ENCODE results near the gene ABHD2.
"Not testable (repeated sequence)": the region's sequence is repeated elsewhere in the genome, so short reads cannot be mapped to it uniquely, and the experiment has no call there.

The ABHD2 gene

GRCh38 chr15:89198934-89199333 lies 110.7 kb downstream of the ABHD2 start:
- DNase-seq = no peak

- DNase-seq = no peak
Measured at GRCh38 chr15:89199746-89200145, 111.5 kb downstream of the ABHD2 start.

- no peak for DNase-seq
Measured at GRCh38 chr15:89200182-89200581, 111.9 kb downstream of the ABHD2 start.

- no peak for DNase-seq
Measured at GRCh38 chr15:89201465-89202005, 113.3 kb downstream of the ABHD2 start.

GRCh38 chr15:89203705-89204273 lies 115.5 kb downstream of the ABHD2 start:
- peak; percentile 82 for DNase-seq

- DNase-seq = no peak
Measured at GRCh38 chr15:89205991-89206585, 117.8 kb downstream of the ABHD2 start.

GRCh38 chr15:89206908-89207331 lies 118.7 kb downstream of the ABHD2 start:
- DNase-seq = peak; percentile 86

- no peak for DNase-seq
Measured at GRCh38 chr15:89208256-89208655, 120.0 kb downstream of the ABHD2 start.

GRCh38 chr15:89209057-89209456 lies 120.8 kb downstream of the ABHD2 start:
- no peak for DNase-seq

- DNase-seq = no peak
Measured at GRCh38 chr15:89211678-89212170, 123.5 kb downstream of the ABHD2 start.

GRCh38 chr15:89215627-89216026 lies 127.4 kb downstream of the ABHD2 start:
- DNase-seq = no peak

- DNase-seq = no peak
Measured at GRCh38 chr15:89217031-89217430, 128.8 kb downstream of the ABHD2 start.

- no peak for DNase-seq
Measured at GRCh38 chr15:89217686-89218376, 129.6 kb downstream of the ABHD2 start.

GRCh38 chr15:89218531-89218930 lies 130.3 kb downstream of the ABHD2 start:
- DNase-seq = no peak

GRCh38 chr15:89221543-89221942 lies 133.3 kb downstream of the ABHD2 start, which contains the start of gene RLBP1:
Gene RLBP1, minus strand, starts transcription at chr15:89221579. Its CDS starts 2,604 bp downstream, at chr15:89218975.
- peak; percentile 24 for DNase-seq

GRCh38 chr15:89225588-89225987 lies 137.3 kb downstream of the ABHD2 start:
- no peak for DNase-seq

GRCh38 chr15:89226359-89227221 lies 138.3 kb downstream of the ABHD2 start:
- DNase-seq = no peak

- DNase-seq = no peak
Measured at GRCh38 chr15:89227425-89227824, 139.2 kb downstream of the ABHD2 start.

- no peak for DNase-seq
Measured at GRCh38 chr15:89230277-89230676, 142.0 kb downstream of the ABHD2 start.

GRCh38 chr15:89231832-89232231 lies 143.6 kb downstream of the ABHD2 start:
- DNase-seq = no peak

- not testable (repeated sequence) for DNase-seq
Measured at GRCh38 chr15:89239883-89240810, 151.9 kb downstream of the ABHD2 start.
